Measurements from ENCODE around the gene AUTS2.

The AUTS2 gene

GRCh38 chr7:70233776-70234175 is 635.5 kb downstream of the AUTS2 start:
- H3K9ac ChIP-seq (ENCODE audit: low read length) = no peak overlapping the region
- H3K4me2 ChIP-seq (ENCODE audit: low read depth, low read length, poor library complexity, severe bottlenecking) = no peak overlapping the region
- H3K79me2 ChIP-seq (ENCODE audit: insufficient read depth, low read length) = no peaks in the 10 kb centered on the region
- no peaks in the 10 kb centered on the region for H3K9me2 ChIP-seq (replicated peaks; ENCODE audit: insufficient read depth, low read length)
- TF ChIP-seq CTCF (IDR thresholded peaks at IDR 0.05; ENCODE audit: insufficient read depth, low read length, poor library complexity, severe bottlenecking) (no peak), EZH2phosphoT487 (conservative IDR thresholded peaks at IDR 0.05; ENCODE audit: low read length) (no peak)
- H3K27ac ChIP-seq (ENCODE audit: low read depth, low read length) = no peak overlapping the region
- no peak overlapping the region for H3K4me3 ChIP-seq (ENCODE audit: insufficient read depth, low read length, poor library complexity, severe bottlenecking)
- peaks cover 10% of the 10 kb centered on the region for H3K36me3 ChIP-seq (ENCODE audit: low read length)
- peaks cover 19% of the 10 kb centered on the region; the same call in 1 of the 2 replicates for H3K9me3 ChIP-seq (ENCODE audit: insufficient read depth, low read length)
- no peaks in the 10 kb centered on the region for H3K27me3 ChIP-seq (ENCODE audit: low read length)
- H4K20me1 ChIP-seq (ENCODE audit: low read depth, low read length) = no peaks in the 10 kb centered on the region
- H3F3A ChIP-seq (ENCODE audit: insufficient read depth) = no peaks in the 10 kb centered on the region
- H2AFZ ChIP-seq (ENCODE audit: low read depth, low read length, severe bottlenecking) = no peak overlapping the region

GRCh38 chr7:70237256-70237655 is 639.0 kb downstream of the AUTS2 start:
- H3F3A ChIP-seq (ENCODE audit: insufficient read depth) = no peaks in the 10 kb centered on the region
- H3K79me2 ChIP-seq (ENCODE audit: insufficient read depth, low read length) = no peaks in the 10 kb centered on the region
- no peaks in the 10 kb centered on the region for H4K20me1 ChIP-seq (ENCODE audit: low read depth, low read length)
- no peak overlapping the region for H3K9ac ChIP-seq (ENCODE audit: low read length)
- no peaks in the 10 kb centered on the region for H3K9me3 ChIP-seq (ENCODE audit: insufficient read depth, low read length)
- H2AFZ ChIP-seq (ENCODE audit: low read depth, low read length, severe bottlenecking) = no peak overlapping the region
- no peak overlapping the region for H3K4me3 ChIP-seq (ENCODE audit: insufficient read depth, low read length, poor library complexity, severe bottlenecking)
- H3K27ac ChIP-seq (ENCODE audit: low read depth, low read length) = no peak overlapping the region
- H3K9me2 ChIP-seq (replicated peaks; ENCODE audit: insufficient read depth, low read length) = no peaks in the 10 kb centered on the region
- TF ChIP-seq EZH2phosphoT487 (conservative IDR thresholded peaks at IDR 0.05; ENCODE audit: low read length) = no peak
- no peak for TF ChIP-seq CTCF (IDR thresholded peaks at IDR 0.05; ENCODE audit: insufficient read depth, low read length, poor library complexity, severe bottlenecking)
- H3K27me3 ChIP-seq (ENCODE audit: low read length) = no peaks in the 10 kb centered on the region
- H3K36me3 ChIP-seq (ENCODE audit: low read length) = no peaks in the 10 kb centered on the region
- no peak overlapping the region for H3K4me2 ChIP-seq (ENCODE audit: low read depth, low read length, poor library complexity, severe bottlenecking)

GRCh38 chr7:70237831-70238575 is 639.7 kb downstream of the AUTS2 start:
- H3K9ac ChIP-seq (ENCODE audit: low read length) = no peak overlapping the region; the same call in 1 of the 2 replicates
- H3K4me3 ChIP-seq (ENCODE audit: insufficient read depth, low read length, poor library complexity, severe bottlenecking) = no peak overlapping the region
- TF ChIP-seq CTCF (IDR thresholded peaks at IDR 0.05; ENCODE audit: insufficient read depth, low read length, poor library complexity, severe bottlenecking) (no peak), EZH2phosphoT487 (conservative IDR thresholded peaks at IDR 0.05; ENCODE audit: low read length) (no peak)
- H3K9me3 ChIP-seq (ENCODE audit: insufficient read depth, low read length) = no peaks in the 10 kb centered on the region
- no peak overlapping the region for H2AFZ ChIP-seq (ENCODE audit: low read depth, low read length, severe bottlenecking)
- H4K20me1 ChIP-seq (ENCODE audit: low read depth, low read length) = no peaks in the 10 kb centered on the region
- H3K9me2 ChIP-seq (replicated peaks; ENCODE audit: insufficient read depth, low read length) = no peaks in the 10 kb centered on the region
- no peaks in the 10 kb centered on the region for H3K27me3 ChIP-seq (ENCODE audit: low read length)
- no peaks in the 10 kb centered on the region for H3F3A ChIP-seq (ENCODE audit: insufficient read depth)
- no peak overlapping the region for H3K27ac ChIP-seq (ENCODE audit: low read depth, low read length)
- no peaks in the 10 kb centered on the region for H3K36me3 ChIP-seq (ENCODE audit: low read length)
- peak overlapping the region; percentile 4 for H3K4me2 ChIP-seq (ENCODE audit: low read depth, low read length, poor library complexity, severe bottlenecking)
- no peaks in the 10 kb centered on the region for H3K79me2 ChIP-seq (ENCODE audit: insufficient read depth, low read length)

Data from SU-DHL-6 (cell line).